ENCODE results near the gene TWNK.
A peak's percentile ranks its signal among the peaks of the same experiment; 100 is the strongest.
"Not testable (repeated sequence)": the region's sequence is repeated elsewhere in the genome, so short reads cannot be mapped to it uniquely, and the experiment has no call there.

TWNK gene

GRCh38 chr10:101032637-101033224 lies 45.4 kb downstream of the TWNK start:
- peak; percentile 51 for DNase-seq

- DNase-seq: no peak
These were observed 45.9 kb downstream of the TWNK start for GRCh38 chr10:101033276-101033675.

GRCh38 chr10:101034404-101034803 lies 47.1 kb downstream of the TWNK start:
- not testable (repeated sequence) for DNase-seq

DNA sequence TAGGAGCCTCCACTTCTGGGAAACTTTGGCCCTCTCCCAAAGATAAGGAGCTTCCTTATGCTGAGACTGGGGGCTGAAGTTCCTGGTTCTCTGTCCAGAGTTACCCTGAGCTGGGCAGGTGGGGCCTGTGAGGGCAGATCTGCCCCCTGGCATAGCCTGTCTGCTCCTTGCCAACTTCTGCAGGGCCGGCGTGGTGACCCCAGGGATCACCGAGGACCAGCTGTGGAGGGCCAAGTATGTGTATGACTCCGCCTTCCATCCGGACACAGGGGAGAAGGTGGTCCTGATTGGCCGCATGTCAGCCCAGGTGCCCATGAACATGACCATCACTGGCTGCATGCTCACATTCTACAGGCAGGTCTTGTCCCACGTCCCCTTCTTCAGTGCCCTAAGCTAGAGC lies 48.0 kb downstream of the TWNK start:
- no peak for DNase-seq

DNA sequence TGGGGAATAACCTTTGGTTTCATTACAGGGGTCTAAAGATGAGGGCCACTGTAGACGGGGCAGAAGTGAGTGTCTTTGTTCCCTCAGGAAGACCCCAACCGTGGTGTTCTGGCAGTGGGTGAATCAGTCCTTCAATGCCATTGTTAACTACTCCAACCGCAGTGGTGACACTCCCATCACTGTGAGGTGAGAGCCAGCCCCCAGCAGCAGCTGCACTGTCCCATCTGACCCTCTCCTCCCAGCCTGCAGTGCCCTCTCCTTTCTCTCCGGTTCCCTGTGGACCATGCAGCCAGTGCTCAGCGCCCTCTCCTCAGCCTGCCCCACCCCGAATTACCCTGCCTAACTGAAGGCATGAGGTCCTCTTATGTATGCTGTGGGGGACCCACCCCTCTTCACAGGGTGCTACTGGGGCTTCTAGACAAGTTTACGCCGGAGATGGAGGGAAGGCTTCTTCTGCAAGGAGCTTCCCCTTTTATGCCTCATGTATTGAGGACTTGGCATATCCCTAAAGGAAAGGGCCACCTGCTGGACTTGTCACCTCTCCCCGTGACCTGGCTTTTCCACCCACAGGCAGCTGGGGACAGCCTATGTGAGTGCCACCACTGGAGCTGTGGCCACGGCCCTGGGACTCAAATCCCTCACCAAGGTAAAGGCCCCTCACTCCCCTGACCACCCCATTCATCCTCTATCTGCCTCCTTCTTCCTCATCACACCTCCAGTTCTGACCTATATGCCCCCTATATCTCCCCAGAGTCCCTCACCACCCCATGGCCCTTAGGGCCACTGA lies 48.8 kb downstream of the TWNK start:
- DNase-seq: no peak

DNA sequence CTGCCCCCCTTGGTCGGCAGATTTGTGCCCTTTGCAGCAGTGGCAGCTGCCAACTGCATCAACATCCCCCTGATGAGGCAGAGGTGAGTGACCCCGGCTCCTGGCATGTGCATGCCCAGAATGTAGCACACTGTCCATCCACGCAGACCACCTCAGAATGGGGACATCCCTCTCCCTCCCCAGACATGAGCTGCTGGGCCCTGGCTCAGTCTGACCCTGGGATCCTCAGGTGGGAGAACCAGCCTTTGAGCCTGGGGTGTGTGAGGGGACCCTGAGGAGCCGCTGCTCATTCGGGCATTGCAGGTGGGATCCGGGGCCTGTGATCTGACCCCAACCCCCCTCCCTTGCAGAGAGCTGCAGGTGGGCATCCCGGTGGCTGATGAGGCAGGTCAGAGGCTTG lies 49.4 kb downstream of the TWNK start:
- DNase-seq: no peak

- no peak for DNase-seq
These were observed 51.1 kb downstream of the TWNK start for GRCh38 chr10:101038484-101038883.

DNA sequence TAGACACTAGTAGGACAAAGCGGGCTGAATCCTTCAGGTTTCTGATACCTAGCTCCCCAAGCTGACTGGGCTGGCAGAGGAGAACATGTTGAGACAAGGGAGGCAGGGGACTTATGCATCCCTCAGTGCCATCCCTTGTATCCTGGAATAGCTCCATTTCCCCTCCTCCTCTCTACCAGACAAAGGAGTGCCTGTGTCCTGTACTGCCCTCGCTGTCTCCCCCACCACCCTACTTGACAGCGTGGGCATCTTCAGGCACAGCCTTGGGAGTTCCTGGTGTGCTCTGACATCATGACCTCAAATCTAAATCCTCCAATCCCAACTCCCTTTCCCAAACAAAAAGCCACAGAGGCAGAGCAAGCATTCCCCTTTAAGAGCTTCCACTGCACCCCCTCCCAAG lies 52.7 kb downstream of the TWNK start:
- DNase-seq: no peak

GRCh38 chr10:101040851-101041250 lies 53.5 kb downstream of the TWNK start:
- no peak for DNase-seq

DNA sequence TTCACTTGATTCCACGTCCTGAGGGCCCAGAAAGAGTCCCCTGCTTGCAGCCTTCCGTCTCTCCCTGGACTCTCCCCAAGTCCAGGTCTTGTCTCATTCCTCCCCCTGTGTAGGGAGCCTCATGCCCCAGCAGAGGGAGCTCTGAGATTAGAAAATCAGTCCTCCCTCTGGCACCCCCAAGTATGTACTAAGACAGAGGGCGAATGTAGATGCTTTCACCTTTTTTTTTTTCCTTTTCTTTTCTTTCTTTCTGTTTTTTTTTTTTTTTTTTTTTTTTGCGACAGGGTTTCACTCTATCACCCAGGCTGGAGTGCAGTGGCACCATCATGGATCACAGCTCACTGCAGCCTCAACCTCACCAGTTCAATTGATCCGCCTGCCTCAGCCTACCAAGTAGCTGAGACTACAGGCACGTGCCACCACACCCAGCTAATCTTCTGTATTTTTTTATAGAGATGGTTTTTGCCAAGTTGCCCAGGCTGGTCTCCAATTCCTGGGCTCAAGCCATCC lies 54.0 kb downstream of the TWNK start:
- peak; percentile 86 for DNase-seq

DNA sequence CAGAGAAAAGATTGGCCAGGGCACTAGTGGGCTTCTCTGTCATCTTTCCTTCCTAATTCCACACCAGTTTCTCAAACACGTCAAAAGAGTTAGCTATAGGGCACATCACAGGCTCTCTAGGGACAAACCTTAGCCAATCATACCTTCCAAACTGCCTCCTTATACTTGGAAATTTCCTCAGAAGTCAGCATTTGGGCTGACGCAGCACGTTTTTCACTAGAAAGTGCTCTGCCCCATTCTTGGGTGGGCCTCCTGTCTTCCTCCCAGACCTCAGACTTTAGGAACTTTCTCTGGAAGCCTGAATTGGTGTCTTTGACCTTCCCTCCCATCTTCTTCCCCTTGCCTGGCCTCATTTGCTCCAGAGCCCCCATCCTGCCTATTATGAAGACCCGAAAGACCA lies 54.8 kb downstream of the TWNK start:
- no peak for DNase-seq

DNA sequence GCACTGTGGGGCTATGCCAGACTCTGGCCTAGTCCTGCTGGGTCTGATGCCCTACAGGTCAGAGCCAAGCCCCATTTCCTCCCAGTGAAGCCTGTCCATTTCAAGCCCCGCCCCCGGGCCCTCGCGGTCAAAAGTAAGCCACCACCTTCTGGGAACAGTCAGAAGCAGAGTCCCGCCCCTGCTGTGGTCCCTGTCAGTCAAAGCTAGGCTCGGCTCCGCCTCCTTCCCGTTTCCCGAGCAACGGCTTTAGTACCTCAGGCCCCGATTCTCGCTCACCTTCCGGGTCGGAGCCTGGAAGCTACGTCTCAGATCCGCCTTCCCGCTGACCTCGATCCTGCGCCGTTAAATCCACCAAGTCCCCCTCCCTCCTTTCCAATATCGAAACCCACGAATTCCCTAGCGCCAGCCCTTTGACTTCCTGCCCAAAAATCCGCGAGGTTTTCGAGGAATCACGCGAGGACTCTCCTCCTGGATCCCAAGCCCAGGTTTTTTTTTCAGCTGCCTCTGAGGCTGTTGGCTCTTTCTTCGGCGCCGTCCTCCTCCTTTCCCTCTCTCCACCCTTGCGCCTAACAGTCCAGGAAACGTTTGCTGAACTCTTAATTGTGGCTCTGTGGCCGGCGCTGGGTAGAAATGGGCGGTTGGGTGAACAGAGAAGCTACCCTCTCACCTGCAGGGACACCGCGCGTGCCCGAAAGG lies 55.5 kb downstream of the TWNK start:
- DNase-seq: peak; percentile 88

- DNase-seq: no peak
These were observed 56.0 kb downstream of the TWNK start for GRCh38 chr10:101043363-101043707.

Data from CD4-positive, alpha-beta T cell treated with Interleukin-10 for 1 hour (primary cell).